ENCODE measurements around the gene SYNE2. TPM values are rescaled to one million over a fixed set of nuclear protein-coding genes. Genes with fewer than 3 reads are reported as not detected.
A peak's percentile ranks its signal among the peaks of the same experiment; 100 is the strongest.

Gene SYNE2
- total and polyA plus RNA-seq, 10 of the 15 experiments (the other 5 are each of a cell fraction or from before 2014, with no cell fraction given) = 2.1 to 52.7 (median 38.1) TPM

DNA sequence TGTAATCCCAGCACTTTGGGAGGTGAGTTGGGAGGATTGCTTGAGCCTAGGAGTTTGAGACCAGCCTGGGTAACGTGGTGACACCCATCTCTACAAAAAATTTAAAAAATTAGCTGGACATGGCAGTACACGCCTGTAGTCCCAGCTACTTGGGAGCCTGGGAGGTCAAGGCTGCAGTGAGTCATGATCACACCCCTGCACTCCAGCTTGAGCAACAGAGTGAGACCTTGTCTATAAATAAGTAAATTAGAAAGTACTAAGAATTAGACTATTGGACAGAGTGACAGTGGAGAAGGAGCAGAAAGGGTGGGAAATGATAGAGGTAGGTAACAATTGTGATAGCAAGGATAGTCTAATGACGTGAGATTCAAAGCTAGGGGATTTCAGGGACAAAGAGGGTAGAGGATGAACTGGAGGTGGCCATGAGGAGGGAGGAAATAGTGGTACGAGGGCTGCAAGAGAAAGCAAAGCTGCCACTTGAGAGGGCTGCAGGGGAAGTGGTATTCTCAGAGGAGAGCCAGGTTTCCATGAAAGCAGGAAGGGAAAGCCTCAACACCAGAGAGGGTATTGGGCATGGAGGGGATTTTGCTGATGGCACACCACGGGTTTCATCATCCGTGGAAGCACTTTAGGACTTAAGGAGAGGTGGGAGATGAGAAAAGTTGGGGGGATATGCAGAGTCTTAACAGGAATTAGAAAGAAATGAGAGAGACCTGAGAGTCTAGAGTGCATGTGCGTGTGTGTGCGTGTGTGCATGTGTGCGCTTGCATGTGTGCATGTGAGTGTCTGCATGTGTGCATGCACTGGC lies 85.6 kb downstream of the SYNE2 start (continued):
- TF ChIP-seq KDM1A (IDR thresholded peaks at IDR 0.05; ENCODE audit: borderline replicate concordance) = no peak
- TF ChIP-seq JUND (IDR thresholded peaks at IDR 0.05; ENCODE audit: low read depth, low read length) = no peak

DNA sequence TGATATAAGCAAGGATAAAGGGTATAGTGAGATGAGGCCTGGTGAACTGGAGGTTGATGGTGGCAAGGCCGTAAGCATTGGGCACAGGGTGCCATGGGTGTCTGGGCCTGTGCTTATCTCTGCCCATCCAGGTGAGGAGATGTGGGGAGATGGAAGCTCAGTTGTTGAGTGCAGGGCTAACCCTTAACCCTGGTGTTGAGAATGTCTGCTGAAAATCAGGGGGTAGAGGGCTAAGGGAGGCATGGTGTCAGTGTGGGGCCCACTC lies 86.1 kb downstream of the SYNE2 start:
- H3K4me3 ChIP-seq = no peak overlapping the region
- ChIA-PET POLR2A (interaction anchor here (0.6 to 1.9 kb wide), 3 partner anchors 33 to 75 kb away, joined by 4 to 7 read pairs (median 4); no protein-coding TSS in a partner anchor), CTCF (interaction anchor here (0.6 to 1.5 kb wide), 2 partner anchors 17 to 51 kb away, joined by 3 read pairs; no protein-coding TSS in a partner anchor), SMC1A (ENCODE audit: uncharacterized antibody, unreplicated experiment) (interaction anchor here (0.7 to 2.1 kb wide), 4 partner anchors 12 to 448 kb away, joined by 3 to 6 read pairs (median 3); no protein-coding TSS in a partner anchor), RAD21 (ENCODE audit: unreplicated experiment) (interaction anchor here (1.6 kb wide), 1 partner anchor 54 kb away, joined by 5 read pairs; no protein-coding TSS in a partner anchor)
- in situ Hi-C loops (cut with MboI) (no loop called here), intact Hi-C loops (cut with micrococcal nuclease; ENCODE audit: unreplicated experiment) (loop anchor here (2.0 to 5.0 kb wide), 2 partner anchors 74 to 87 kb away; partner anchors contain the start of gene SYNE2)
- H3K27ac ChIP-seq (ENCODE audit: control insufficient read depth, insufficient read depth) = peak overlapping the region; percentile 76
- TF ChIP-seq SMARCA5 (IDR thresholded peaks at IDR 0.05) (0 out of 2 replicates have a peak, but pooled peaks have one; percentile 38), RB1 (IDR thresholded peaks at IDR 0.05; ENCODE audit: borderline replicate concordance) (no peak)
- WGBS (ENCODE audit: insufficient coverage, insufficient replicate concordance, low lambda C conversion rate, missing lambda C conversion rate) = 79% methylated on average over 1 of the region's 1 CpG
- H3K4me1 ChIP-seq (ENCODE audit: control insufficient read depth, insufficient read depth, low read length) = peaks cover 38% of the 10 kb centered on the region
- no peaks in the 10 kb centered on the region for H3K27me3 ChIP-seq (replicated peaks in 1 of 2; ENCODE audit: control insufficient read depth in 2 of 2, insufficient read depth in 2 of 2, low read length in 1 of 2)
- H3K79me2 ChIP-seq (ENCODE audit: control insufficient read depth, insufficient read depth, low read length) = peaks cover 15% of the 10 kb centered on the region
- no peaks in the 10 kb centered on the region; the same call in 2 of the 3 replicates for H3K9me3 ChIP-seq (replicated peaks; ENCODE audit: control insufficient read depth, insufficient read depth, low read length)
- DNase-seq (ENCODE audit: low read depth, low spot score) (no peak), ATAC-seq (peak; percentile 42; the same call in 2 of the 3 replicates), FAIRE-seq (no peak)
- BruUV-seq (replicated peaks) = no TSS peak
- H4K20me1 ChIP-seq (ENCODE audit: control insufficient read depth, insufficient read depth) = no peaks in the 10 kb centered on the region
- H3K4me2 ChIP-seq (ENCODE audit: control insufficient read depth, insufficient read depth) = peak overlapping the region; percentile 74
- H3K9ac ChIP-seq (ENCODE audit: control insufficient read depth, insufficient read depth, low read length) = no peak overlapping the region
- no peak overlapping the region for H2AFZ ChIP-seq (ENCODE audit: control insufficient read depth, low read depth, low read length)
- H3K36me3 ChIP-seq (ENCODE audit: control insufficient read depth in 2 of 2, insufficient read depth in 2 of 2, low read length in 1 of 2) = peaks cover 0 to 3% of the 10 kb centered on the region in 2 experiments; a peak in 2 of 4 replicates
